ENCODE data around the gene RIMBP2. TPM values are rescaled to one million over a fixed set of nuclear protein-coding genes. Genes with fewer than 3 reads are reported as not detected.
"Not testable (repeated sequence)": the region's sequence is repeated elsewhere in the genome, so short reads cannot be mapped to it uniquely, and the experiment has no call there.

The RIMBP2 gene
- total and polyA plus RNA-seq, 2 donors (not counting 1 experiment from before 2014, with no cell fraction given): 0.17 TPM; not detected in 1

- no peak for TF ChIP-seq EZH2 (IDR thresholded peaks at IDR 0.05; ENCODE audit: low read length, missing control alignments)
- TF ChIP-seq, protein P1, sequence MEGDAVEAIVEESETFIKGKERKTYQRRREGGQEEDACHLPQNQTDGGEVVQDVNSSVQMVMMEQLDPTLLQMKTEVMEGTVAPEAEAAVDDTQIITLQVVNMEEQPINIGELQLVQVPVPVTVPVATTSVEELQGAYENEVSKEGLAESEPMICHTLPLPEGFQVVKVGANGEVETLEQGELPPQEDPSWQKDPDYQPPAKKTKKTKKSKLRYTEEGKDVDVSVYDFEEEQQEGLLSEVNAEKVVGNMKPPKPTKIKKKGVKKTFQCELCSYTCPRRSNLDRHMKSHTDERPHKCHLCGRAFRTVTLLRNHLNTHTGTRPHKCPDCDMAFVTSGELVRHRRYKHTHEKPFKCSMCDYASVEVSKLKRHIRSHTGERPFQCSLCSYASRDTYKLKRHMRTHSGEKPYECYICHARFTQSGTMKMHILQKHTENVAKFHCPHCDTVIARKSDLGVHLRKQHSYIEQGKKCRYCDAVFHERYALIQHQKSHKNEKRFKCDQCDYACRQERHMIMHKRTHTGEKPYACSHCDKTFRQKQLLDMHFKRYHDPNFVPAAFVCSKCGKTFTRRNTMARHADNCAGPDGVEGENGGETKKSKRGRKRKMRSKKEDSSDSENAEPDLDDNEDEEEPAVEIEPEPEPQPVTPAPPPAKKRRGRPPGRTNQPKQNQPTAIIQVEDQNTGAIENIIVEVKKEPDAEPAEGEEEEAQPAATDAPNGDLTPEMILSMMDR (conservative IDR thresholded peaks at IDR 0.05 in 1 of 2, IDR thresholded peaks at IDR 0.05 in 1 of 2; ENCODE audit: low read depth in 1 of 2, low read length in 2 of 2): no peak
- Histone ChIP-seq H2AFZ (ENCODE audit: low read length) (no peak overlapping the region), H3K9ac (ENCODE audit: insufficient read depth, low read length) (no peak overlapping the region), H3K79me2 (ENCODE audit: control insufficient read depth, insufficient read depth, low read length) (no peaks in the 10 kb centered on the region), H3K27ac (ENCODE audit: insufficient read depth, low read length) (no peak overlapping the region), H3K4me1 (ENCODE audit: control insufficient read depth, extremely low read depth, insufficient read depth, low read length) (no peaks in the 10 kb centered on the region), H3K27me3 (ENCODE audit: control insufficient read depth, insufficient read depth, low read length) (no peaks in the 10 kb centered on the region), H3K4me2 (ENCODE audit: extremely low read depth, insufficient read depth, low read length) (no peak overlapping the region), H3K4me3 (replicated peaks in 1 of 4; ENCODE audit: control extremely low read depth in 1 of 4, insufficient read depth in 1 of 4, low read depth in 3 of 4, low read length in 4 of 4) (no peak overlapping the region), H3K36me3 (ENCODE audit: control insufficient read depth, insufficient read depth, low read length) (no peaks in the 10 kb centered on the region), H4K20me1 (ENCODE audit: control insufficient read depth, extremely low read depth, insufficient read depth, low read length) (no peaks in the 10 kb centered on the region), H3K9me3 (ENCODE audit: control insufficient read depth, insufficient read depth, low read depth, low read length) (no peaks in the 10 kb centered on the region)
- DNase-seq (ENCODE audit: low read depth in 2 of 2): no peak
Measured at GRCh38 chr12:130689408-130690405, 26.4 kb downstream of the RIMBP2 start.

DNA sequence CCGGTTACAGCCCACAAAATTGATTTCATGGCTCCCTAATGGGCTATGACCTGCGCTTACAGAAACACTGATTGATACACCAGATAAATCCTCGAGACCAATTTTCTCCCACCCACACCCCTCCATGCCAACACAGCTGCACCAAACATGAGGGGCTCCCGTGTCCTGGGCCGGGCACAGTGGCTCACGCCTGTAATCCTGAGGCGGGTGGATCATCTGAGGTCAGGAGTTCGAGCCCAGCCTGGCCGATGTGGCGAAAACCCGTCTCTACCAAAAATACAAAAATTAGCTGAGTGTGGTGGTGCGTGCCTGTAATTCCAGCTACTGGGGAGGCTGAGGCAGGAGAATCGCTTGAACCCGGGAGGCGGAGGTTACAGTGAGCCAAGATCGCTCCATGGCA is 27.1 kb downstream of the RIMBP2 start:
- H3K9me3 ChIP-seq (ENCODE audit: control insufficient read depth, insufficient read depth, low read depth, low read length); H3K36me3 ChIP-seq (ENCODE audit: control insufficient read depth, insufficient read depth, low read length); H3K27ac ChIP-seq (ENCODE audit: insufficient read depth, low read length); H4K20me1 ChIP-seq (ENCODE audit: control insufficient read depth, extremely low read depth, insufficient read depth, low read length); H3K4me1 ChIP-seq (ENCODE audit: control insufficient read depth, extremely low read depth, insufficient read depth, low read length); H3K9ac ChIP-seq (ENCODE audit: insufficient read depth, low read length); H3K4me3 ChIP-seq (replicated peaks in 1 of 4; ENCODE audit: control extremely low read depth in 1 of 4, insufficient read depth in 1 of 4, low read depth in 3 of 4, low read length in 4 of 4); H3K27me3 ChIP-seq (ENCODE audit: control insufficient read depth, insufficient read depth, low read length); H3K4me2 ChIP-seq (ENCODE audit: extremely low read depth, insufficient read depth, low read length); DNase-seq (ENCODE audit: low read depth in 2 of 2); H3K79me2 ChIP-seq (ENCODE audit: control insufficient read depth, insufficient read depth, low read length); H2AFZ ChIP-seq (ENCODE audit: low read length): not testable (repeated sequence)

GRCh38 chr12:130687796-130688778 is 28.0 kb downstream of the RIMBP2 start:
- no peaks in the 10 kb centered on the region for H3K79me2 ChIP-seq (ENCODE audit: control insufficient read depth, insufficient read depth, low read length)
- TF ChIP-seq, protein P1 (conservative IDR thresholded peaks at IDR 0.05 in 1 of 2, IDR thresholded peaks at IDR 0.05 in 1 of 2; ENCODE audit: low read depth in 1 of 2, low read length in 2 of 2): no peak
- TF ChIP-seq EZH2 (IDR thresholded peaks at IDR 0.05; ENCODE audit: low read length, missing control alignments): no peak
- H3K4me2 ChIP-seq (ENCODE audit: extremely low read depth, insufficient read depth, low read length): no peak overlapping the region
- H3K27me3 ChIP-seq (ENCODE audit: control insufficient read depth, insufficient read depth, low read length): no peaks in the 10 kb centered on the region
- no peaks in the 10 kb centered on the region for H3K36me3 ChIP-seq (ENCODE audit: control insufficient read depth, insufficient read depth, low read length)
- H3K9me3 ChIP-seq (ENCODE audit: control insufficient read depth, insufficient read depth, low read depth, low read length): no peaks in the 10 kb centered on the region
- H3K4me3 ChIP-seq (replicated peaks in 1 of 4; ENCODE audit: control extremely low read depth in 1 of 4, insufficient read depth in 1 of 4, low read depth in 3 of 4, low read length in 4 of 4): no peak overlapping the region
- no peaks in the 10 kb centered on the region for H3K4me1 ChIP-seq (ENCODE audit: control insufficient read depth, extremely low read depth, insufficient read depth, low read length)
- H3K9ac ChIP-seq (ENCODE audit: insufficient read depth, low read length): no peak overlapping the region
- H3K27ac ChIP-seq (ENCODE audit: insufficient read depth, low read length): no peak overlapping the region
- no peak for DNase-seq (ENCODE audit: low read depth in 2 of 2)
- no peaks in the 10 kb centered on the region for H4K20me1 ChIP-seq (ENCODE audit: control insufficient read depth, extremely low read depth, insufficient read depth, low read length)
- no peak overlapping the region for H2AFZ ChIP-seq (ENCODE audit: low read length)

Data from fibroblast of lung (primary cell).